Neural cell (in vitro differentiated cells): Measurements from ENCODE around the gene MAPRE3. TPM values are rescaled to one million over a fixed set of nuclear protein-coding genes. Genes with fewer than 3 reads are reported as not detected.

Experiments
- H2AFZ ChIP-seq: fragments of 200-600, 300-800 bp; sonication (generic), shearing (Covaris generic); 2 replicates; pipeline ENCODE4 v1.6.0; 2014; ENCODE audit warnings: low read depth, mild to moderate bottlenecking, antibody characterized with exemption, low read length, moderate library complexity
- H3F3A ChIP-seq: fragments of 200-600 bp; shearing (Covaris generic); 2 replicates; pipeline ENCODE4 v1.6.1; 2016; ENCODE audit warnings: mild to moderate bottlenecking, moderate library complexity, mixed read lengths, antibody characterized with exemption, low read length; ENCODE audit not compliant: insufficient read depth, poor library complexity, severe bottlenecking
- H3K27ac ChIP-seq: fragments of 200-600, 300-800 bp; sonication (generic), shearing (Covaris generic); 2 replicates; pipeline ENCODE4 v1.5.1; 2014; ENCODE audit warnings: mild to moderate bottlenecking, low read length, moderate library complexity
- H3K27me3 ChIP-seq: fragments of 300-800, 200-600 bp; sonication (generic), shearing (Covaris generic); 2 replicates; pipeline ENCODE4 v1.6.0; 2014; ENCODE audit warnings: mild to moderate bottlenecking, low read depth, low read length, moderate library complexity; ENCODE audit not compliant: insufficient read depth
- H3K36me3 ChIP-seq: fragments of 300-800, 200-600 bp; sonication (generic), shearing (Covaris generic); 2 replicates; pipeline ENCODE4 v1.5.1; 2014; ENCODE audit warnings: mild to moderate bottlenecking, antibody characterized with exemption, low read length, moderate library complexity; ENCODE audit not compliant: insufficient read depth
- H3K4me2 ChIP-seq: fragments of 300-800, 200-600 bp; sonication (generic), shearing (Covaris generic); 2 replicates; pipeline ENCODE4 v1.6.0; 2014; ENCODE audit warnings: mild to moderate bottlenecking, low read length
- H3K4me3 ChIP-seq: fragments of 300-800, 200-600 bp; sonication (generic), shearing (Covaris generic); 2 replicates; pipeline ENCODE4 v1.5.1; 2014; ENCODE audit warnings: mild to moderate bottlenecking, low read length, moderate library complexity
- H3K79me2 ChIP-seq: fragments of 200-600 bp; shearing (Covaris generic); replicated peaks from 2 replicates; pipeline ENCODE4 v1.6.0; 2014; ENCODE audit warnings: mild to moderate bottlenecking, low read length, moderate library complexity; ENCODE audit not compliant: insufficient read depth
- H3K9ac ChIP-seq: fragments of 300-800, 200-600 bp; sonication (generic), shearing (Covaris generic); 2 replicates; pipeline ENCODE4 v1.6.1; 2016; ENCODE audit warnings: mild to moderate bottlenecking, low read length, mixed read lengths
- H3K9me2 ChIP-seq: fragments of 200-600 bp; shearing (Covaris generic); 2 replicates; pipeline ENCODE4 v1.6.1; 2016; ENCODE audit warnings: mild to moderate bottlenecking, low read length, mixed read lengths; ENCODE audit not compliant: insufficient read depth
- H3K9me3 ChIP-seq: fragments of 200-600, 300-800 bp; sonication (generic), shearing (Covaris generic); 2 replicates; pipeline ENCODE4 v1.6.1; 2016; ENCODE audit warnings: mild to moderate bottlenecking, mixed run types, low read length, moderate library complexity, mixed read lengths
- H4K20me1 ChIP-seq: fragments of 200-600 bp; shearing (Covaris generic); 2 replicates; pipeline ENCODE4 v1.6.1; 2016; ENCODE audit warnings: mild to moderate bottlenecking, mixed run types; ENCODE audit not compliant: insufficient read depth
- EP300 ChIP-seq: fragments of 450-650 bp; conservative IDR thresholded peaks from 2 replicates; pipeline ENCODE4 v1.6.1; 2014; ENCODE audit warnings: antibody characterized with exemption, mild to moderate bottlenecking, moderate library complexity; ENCODE audit not compliant: poor library complexity, severe bottlenecking
- EZH2 ChIP-seq: fragments of 200-600, 300-800 bp; shearing (Covaris generic), sonication (generic); IDR thresholded peaks from 2 replicates; pipeline ENCODE4 v1.6.1; 2014; ENCODE audit warnings: antibody characterized with exemption, low read length, borderline replicate concordance, mild to moderate bottlenecking; ENCODE audit not compliant: insufficient read depth, poor library complexity, severe bottlenecking
- MXI1 ChIP-seq: fragments of 450-650 bp; conservative IDR thresholded peaks from 2 replicates; pipeline ENCODE4 v1.6.1; 2014; ENCODE audit warnings: antibody characterized with exemption, mild to moderate bottlenecking; ENCODE audit not compliant: poor library complexity, severe bottlenecking
- POLR2AphosphoS5 ChIP-seq: IDR thresholded peaks from 2 replicates; pipeline ENCODE4 v1.6.1; 2012
- RAD21 ChIP-seq: fragments of 450-650 bp; conservative IDR thresholded peaks from 2 replicates; pipeline ENCODE4 v1.6.1; 2014; ENCODE audit warnings: antibody characterized with exemption, mild to moderate bottlenecking, moderate library complexity
- REST ChIP-seq: IDR thresholded peaks from 2 replicates; pipeline ENCODE4 v1.6.1; 2012; ENCODE audit warnings: borderline replicate concordance
- SMC3 ChIP-seq: fragments of 450-650 bp; conservative IDR thresholded peaks from 2 replicates; pipeline ENCODE4 v1.6.1; 2014; ENCODE audit warnings: antibody characterized with exemption, mild to moderate bottlenecking, moderate library complexity; ENCODE audit not compliant: poor library complexity
- TAF1 ChIP-seq: IDR thresholded peaks from 2 replicates; pipeline ENCODE4 v1.6.1; 2012; ENCODE audit warnings: low read depth
- polyA plus RNA-seq: library from polyadenylated mRNA; depleted of rRNA; stranded (reverse); fragments of >200 nt; gene quantifications from 2 replicates; pipeline ENCODE4 v1.2.3, GENCODE V29; 2014
- TF ChIP-seq, protein P1 (sequence below): fragments of 450-650 bp; IDR thresholded peaks from 2 replicates; pipeline ENCODE4 v1.5.1; 2014; ENCODE audit warnings: antibody characterized with exemption, mild to moderate bottlenecking, moderate library complexity; ENCODE audit not compliant: poor library complexity, severe bottlenecking

Gene MAPRE3
- polyA plus RNA-seq, 1 donor from 2014 or later, result 69.2 TPM

- Histone ChIP-seq H3K4me3 (no peak overlapping the region), H3F3A (no peaks in the 10 kb centered on the region)
Measured at GRCh38 chr2:26950246-26950645, 20.2 kb upstream of the MAPRE3 start.

GRCh38 chr2:26951236-26951635 is 19.2 kb upstream of the MAPRE3 start:
- Histone ChIP-seq H3K4me3 (no peak overlapping the region), H3K9me2 (no peaks in the 10 kb centered on the region), H3K4me2 (no peak overlapping the region), H3F3A (no peaks in the 10 kb centered on the region), H2AFZ (no peak overlapping the region), H3K27ac (no peak overlapping the region), H3K36me3 (no peaks in the 10 kb centered on the region), H3K9me3 (no peaks in the 10 kb centered on the region), H4K20me1 (no peaks in the 10 kb centered on the region), H3K79me2 (no peaks in the 10 kb centered on the region), H3K27me3 (no peaks in the 10 kb centered on the region), H3K9ac (no peak overlapping the region)
- TF ChIP-seq POLR2AphosphoS5 (no peak), EP300 (no peak), EZH2 (no peak), MXI1 (no peak), SMC3 (no peak), REST (no peak), RAD21 (no peak)
- TF ChIP-seq, protein P1, sequence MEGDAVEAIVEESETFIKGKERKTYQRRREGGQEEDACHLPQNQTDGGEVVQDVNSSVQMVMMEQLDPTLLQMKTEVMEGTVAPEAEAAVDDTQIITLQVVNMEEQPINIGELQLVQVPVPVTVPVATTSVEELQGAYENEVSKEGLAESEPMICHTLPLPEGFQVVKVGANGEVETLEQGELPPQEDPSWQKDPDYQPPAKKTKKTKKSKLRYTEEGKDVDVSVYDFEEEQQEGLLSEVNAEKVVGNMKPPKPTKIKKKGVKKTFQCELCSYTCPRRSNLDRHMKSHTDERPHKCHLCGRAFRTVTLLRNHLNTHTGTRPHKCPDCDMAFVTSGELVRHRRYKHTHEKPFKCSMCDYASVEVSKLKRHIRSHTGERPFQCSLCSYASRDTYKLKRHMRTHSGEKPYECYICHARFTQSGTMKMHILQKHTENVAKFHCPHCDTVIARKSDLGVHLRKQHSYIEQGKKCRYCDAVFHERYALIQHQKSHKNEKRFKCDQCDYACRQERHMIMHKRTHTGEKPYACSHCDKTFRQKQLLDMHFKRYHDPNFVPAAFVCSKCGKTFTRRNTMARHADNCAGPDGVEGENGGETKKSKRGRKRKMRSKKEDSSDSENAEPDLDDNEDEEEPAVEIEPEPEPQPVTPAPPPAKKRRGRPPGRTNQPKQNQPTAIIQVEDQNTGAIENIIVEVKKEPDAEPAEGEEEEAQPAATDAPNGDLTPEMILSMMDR, result no peak

More at GRCh38 chr2:26950246-26950645, 20.2 kb upstream of the MAPRE3 start:
- Histone ChIP-seq H4K20me1 (no peaks in the 10 kb centered on the region), H3K36me3 (no peaks in the 10 kb centered on the region), H3K79me2 (no peaks in the 10 kb centered on the region), H3K27ac (no peak overlapping the region), H3K4me2 (no peak overlapping the region), H2AFZ (no peak overlapping the region), H3K27me3 (no peaks in the 10 kb centered on the region), H3K9me2 (no peaks in the 10 kb centered on the region), H3K9ac (no peak overlapping the region), H3K9me3 (no peaks in the 10 kb centered on the region)
- TF ChIP-seq EP300, result no peak
- no peak for TF ChIP-seq POLR2AphosphoS5
- no peak for TF ChIP-seq RAD21
- TF ChIP-seq MXI1, result no peak
- no peak for TF ChIP-seq REST
- no peak for TF ChIP-seq SMC3
- TF ChIP-seq EZH2, result no peak
- TF ChIP-seq, protein P1, result no peak
- no peak for TF ChIP-seq TAF1
